SK-N-SH treated with all-trans-retinoic acid at 6 μM for 48 hours (cell line): ENCODE data around the gene KLF3.

ENCODE experiments used
- ATAC-seq: fragments of 200-7000 bp; cut with Tn5 transposase; 3 replicates; pipeline ENCODE4 v1.9.1; 2020; ENCODE audit warnings: mild to moderate bottlenecking, moderate library complexity
- BACH2 ChIP-seq: fragments of 250-450 bp; sonication (Bioruptor Pico); IDR thresholded peaks from 2 replicates; pipeline ENCODE4 v1.9.0; 2021; ENCODE audit warnings: mild to moderate bottlenecking, borderline replicate concordance
- CSDC2 ChIP-seq: fragments of 250-450 bp; sonication (Bioruptor Pico); IDR thresholded peaks from 2 replicates; pipeline ENCODE4 v1.5.0; 2020; ENCODE audit warnings: mild to moderate bottlenecking, moderate library complexity
- ESRRG ChIP-seq: fragments of 250-450 bp; sonication (Bioruptor Pico); IDR thresholded peaks from 2 replicates; pipeline ENCODE4 v1.6.1; 2021; ENCODE audit warnings: mild to moderate bottlenecking
- GLIS3 ChIP-seq: fragments of 250-450 bp; sonication (Bioruptor Pico); IDR thresholded peaks from 2 replicates; pipeline ENCODE4 v1.5.0; 2020; ENCODE audit warnings: mild to moderate bottlenecking, moderate library complexity
- ISL1 ChIP-seq: fragments of 250-450 bp; sonication (Bioruptor Pico); IDR thresholded peaks from 2 replicates; pipeline ENCODE4 v2.1.2; 2022; ENCODE audit warnings: mild to moderate bottlenecking, moderate library complexity
- OSR1 ChIP-seq: fragments of 250-450 bp; sonication (Bioruptor Pico); IDR thresholded peaks from 2 replicates; pipeline ENCODE4 v1.8.0; 2022; ENCODE audit warnings: moderate library complexity, mild to moderate bottlenecking, inconsistent platforms
- PPARA ChIP-seq: fragments of 250-450 bp; sonication (Bioruptor Pico); IDR thresholded peaks from 2 replicates; pipeline ENCODE4 v1.5.0; 2020; ENCODE audit warnings: mild to moderate bottlenecking, borderline replicate concordance
- RARB ChIP-seq: fragments of 250-450 bp; sonication (Bioruptor Pico); IDR thresholded peaks from 2 replicates; pipeline ENCODE4 v1.8.0; 2021; ENCODE audit warnings: mild to moderate bottlenecking, moderate library complexity
- SNAI2 ChIP-seq: fragments of 250-450 bp; sonication (Bioruptor Pico); IDR thresholded peaks from 2 replicates; pipeline ENCODE4 v1.5.0; 2020; ENCODE audit warnings: mild to moderate bottlenecking, moderate library complexity
- TCF4 ChIP-seq: fragments of 250-450 bp; sonication (Bioruptor Pico); IDR thresholded peaks from 2 replicates; pipeline ENCODE4 v1.8.0; 2021; ENCODE audit warnings: mild to moderate bottlenecking, moderate library complexity, borderline replicate concordance
- TOX ChIP-seq: fragments of 250-450 bp; sonication (Bioruptor Pico); IDR thresholded peaks from 2 replicates; pipeline ENCODE4 v1.8.0; 2021; ENCODE audit warnings: mild to moderate bottlenecking, moderate library complexity, borderline replicate concordance
- ZC3H10 ChIP-seq: fragments of 250-450 bp; sonication (Bioruptor Pico); IDR thresholded peaks from 2 replicates; pipeline ENCODE4 v1.5.1; 2021; ENCODE audit warnings: mild to moderate bottlenecking, moderate library complexity
- ZFP3 ChIP-seq: fragments of 250-450 bp; sonication (Bioruptor Pico); IDR thresholded peaks from 2 replicates; pipeline ENCODE4 v1.5.0; 2020; ENCODE audit warnings: mild to moderate bottlenecking, moderate library complexity
- ZFP30 ChIP-seq: fragments of 450-650 bp; formaldehyde crosslinking; IDR thresholded peaks from 2 replicates; pipeline ENCODE4 v1.5.0; 2022; ENCODE audit warnings: mild to moderate bottlenecking, moderate library complexity
- ZNF565 ChIP-seq: fragments of 450-650 bp; formaldehyde crosslinking; conservative IDR thresholded peaks from 2 replicates; pipeline ENCODE4 v1.5.0; 2020; ENCODE audit warnings: low read depth, mild to moderate bottlenecking, moderate library complexity
- ZNF70 ChIP-seq: fragments of 450-650 bp; formaldehyde crosslinking; IDR thresholded peaks from 2 replicates; pipeline ENCODE4 v1.5.0; 2020; ENCODE audit warnings: mild to moderate bottlenecking, moderate library complexity
- ZNF8 ChIP-seq: fragments of 450-650 bp; formaldehyde crosslinking; IDR thresholded peaks from 2 replicates; pipeline ENCODE4 v1.5.0; 2020; ENCODE audit warnings: mild to moderate bottlenecking, moderate library complexity
- TF ChIP-seq, protein P1 (sequence below): fragments of 250-450 bp; sonication (Bioruptor Pico); IDR thresholded peaks from 2 replicates; pipeline ENCODE4 v1.5.1; 2020; ENCODE audit warnings: low read depth, mild to moderate bottlenecking, moderate library complexity
- TF ChIP-seq, protein P2 (sequence below): fragments of 250-450 bp; sonication (Bioruptor Pico); IDR thresholded peaks from 2 replicates; pipeline ENCODE4 v1.5.1; 2021; ENCODE audit warnings: mild to moderate bottlenecking, moderate library complexity
- TF ChIP-seq, protein P3 (sequence below): fragments of 250-450 bp; sonication (Bioruptor Pico); IDR thresholded peaks from 2 replicates; pipeline ENCODE4 v1.8.0; 2020; ENCODE audit warnings: mild to moderate bottlenecking, moderate library complexity, borderline replicate concordance

KLF3 gene

DNA sequence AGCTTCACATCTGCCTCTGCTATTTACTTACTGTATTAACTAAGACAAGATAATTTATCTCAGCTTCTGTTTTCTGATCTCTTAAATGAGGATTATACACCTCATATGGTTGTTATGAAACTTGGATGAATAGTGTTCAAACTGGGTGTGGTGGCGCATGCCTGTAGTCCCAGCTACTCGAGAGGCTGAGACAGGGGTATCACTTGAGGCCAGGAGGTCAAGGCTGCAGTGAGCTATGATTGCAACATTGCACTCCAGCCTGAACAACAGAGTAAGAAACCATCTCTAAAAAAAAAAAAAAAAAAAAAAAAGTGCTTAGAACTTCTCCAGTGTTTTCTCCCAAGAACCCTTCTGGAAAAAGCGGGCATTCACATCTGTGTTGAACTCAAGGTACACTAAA is 19.8 kb upstream of the KLF3 start:
- ATAC-seq, result no peak
- no peak for TF ChIP-seq TOX (CRISPR knock-in tag)
- TF ChIP-seq TCF4 (CRISPR knock-in tag), result no peak
- TF ChIP-seq RARB (CRISPR knock-in tag), result no peak
- no peak for TF ChIP-seq ZFP3 (CRISPR knock-in tag)
- TF ChIP-seq ISL1 (CRISPR knock-in tag), result no peak
- TF ChIP-seq, protein P1, sequence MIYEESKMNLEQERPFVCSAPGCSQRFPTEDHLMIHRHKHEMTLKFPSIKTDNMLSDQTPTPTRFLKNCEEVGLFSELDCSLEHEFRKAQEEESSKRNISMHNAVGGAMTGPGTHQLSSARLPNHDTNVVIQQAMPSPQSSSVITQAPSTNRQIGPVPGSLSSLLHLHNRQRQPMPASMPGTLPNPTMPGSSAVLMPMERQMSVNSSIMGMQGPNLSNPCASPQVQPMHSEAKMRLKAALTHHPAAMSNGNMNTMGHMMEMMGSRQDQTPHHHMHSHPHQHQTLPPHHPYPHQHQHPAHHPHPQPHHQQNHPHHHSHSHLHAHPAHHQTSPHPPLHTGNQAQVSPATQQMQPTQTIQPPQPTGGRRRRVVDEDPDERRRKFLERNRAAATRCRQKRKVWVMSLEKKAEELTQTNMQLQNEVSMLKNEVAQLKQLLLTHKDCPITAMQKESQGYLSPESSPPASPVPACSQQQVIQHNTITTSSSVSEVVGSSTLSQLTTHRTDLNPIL, result no peak
- no peak for TF ChIP-seq ZNF70 (CRISPR knock-in tag)
- no peak for TF ChIP-seq PPARA

DNA sequence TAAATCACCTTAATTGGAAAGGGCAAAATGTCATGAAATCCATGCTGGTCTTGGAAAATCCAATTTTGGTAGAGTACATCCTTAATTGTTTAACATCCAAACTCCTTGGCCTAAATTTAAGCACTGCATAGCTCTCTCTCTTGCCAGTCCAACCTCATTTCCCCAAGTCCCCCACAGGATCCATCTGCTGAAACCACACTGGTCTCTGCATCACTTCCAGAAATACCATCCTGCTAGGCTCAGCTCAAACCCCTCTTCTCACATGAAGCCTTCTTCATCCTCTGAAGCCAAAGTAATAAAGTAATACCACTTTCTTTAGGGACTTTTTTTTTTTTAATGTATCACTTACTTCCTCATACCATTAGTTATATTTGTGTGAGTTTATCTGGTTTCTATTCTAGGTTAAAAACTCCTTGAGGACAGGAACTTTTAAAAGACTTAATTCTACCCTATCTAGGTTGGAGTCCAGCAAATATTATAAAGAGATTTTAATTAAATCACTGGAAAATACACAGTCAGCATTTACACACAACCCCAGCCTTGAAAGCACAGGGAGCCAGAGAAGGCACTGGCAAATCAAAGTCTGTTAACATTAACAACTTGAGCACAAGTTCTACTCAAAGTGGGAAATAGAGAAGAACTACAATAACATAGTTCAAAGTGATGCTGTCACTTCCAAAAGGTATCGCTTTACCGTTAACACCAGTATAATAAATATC is 16.7 kb upstream of the KLF3 start:
- no peak for ATAC-seq
- no peak for TF ChIP-seq PPARA
- no peak for TF ChIP-seq ESRRG (CRISPR knock-in tag)
- TF ChIP-seq CSDC2 (CRISPR knock-in tag), result no peak
- TF ChIP-seq BACH2 (CRISPR knock-in tag), result no peak
- TF ChIP-seq ZNF70 (CRISPR knock-in tag), result no peak
- TF ChIP-seq ZFP30 (CRISPR knock-in tag), result no peak
- TF ChIP-seq ZC3H10 (CRISPR knock-in tag), result no peak
- no peak for TF ChIP-seq ZNF565 (CRISPR knock-in tag)
- TF ChIP-seq GLIS3 (CRISPR knock-in tag), result no peak
- no peak for TF ChIP-seq OSR1 (CRISPR knock-in tag)

DNA sequence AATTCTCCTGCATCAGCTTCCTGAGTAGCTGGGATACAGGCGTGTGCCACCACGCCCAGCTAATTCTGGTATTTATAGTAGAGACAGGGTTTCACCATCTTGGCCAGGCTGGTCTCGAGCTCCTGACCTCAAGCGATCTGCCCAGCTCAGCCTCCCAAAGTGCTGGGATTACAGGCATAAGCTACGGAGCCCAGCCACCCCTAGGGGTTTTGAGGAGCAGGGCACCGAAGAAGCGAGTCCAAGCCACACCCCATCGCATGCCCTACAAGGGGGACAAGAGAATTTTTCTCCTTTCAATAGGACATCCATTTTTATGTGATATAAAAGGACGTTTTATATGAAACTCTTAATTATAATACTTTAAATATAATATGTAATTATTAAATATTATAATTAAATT is 13.9 kb upstream of the KLF3 start:
- TF ChIP-seq ZNF70 (CRISPR knock-in tag), result no peak
- TF ChIP-seq, protein P2, sequence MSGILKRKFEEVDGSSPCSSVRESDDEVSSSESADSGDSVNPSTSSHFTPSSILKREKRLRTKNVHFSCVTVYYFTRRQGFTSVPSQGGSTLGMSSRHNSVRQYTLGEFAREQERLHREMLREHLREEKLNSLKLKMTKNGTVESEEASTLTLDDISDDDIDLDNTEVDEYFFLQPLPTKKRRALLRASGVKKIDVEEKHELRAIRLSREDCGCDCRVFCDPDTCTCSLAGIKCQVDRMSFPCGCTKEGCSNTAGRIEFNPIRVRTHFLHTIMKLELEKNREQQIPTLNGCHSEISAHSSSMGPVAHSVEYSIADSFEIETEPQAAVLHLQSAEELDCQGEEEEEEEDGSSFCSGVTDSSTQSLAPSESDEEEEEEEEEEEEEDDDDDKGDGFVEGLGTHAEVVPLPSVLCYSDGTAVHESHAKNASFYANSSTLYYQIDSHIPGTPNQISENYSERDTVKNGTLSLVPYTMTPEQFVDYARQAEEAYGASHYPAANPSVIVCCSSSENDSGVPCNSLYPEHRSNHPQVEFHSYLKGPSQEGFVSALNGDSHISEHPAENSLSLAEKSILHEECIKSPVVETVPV, result no peak
- TF ChIP-seq BACH2 (CRISPR knock-in tag), result no peak
- no peak for TF ChIP-seq ZC3H10 (CRISPR knock-in tag)
- no peak for TF ChIP-seq GLIS3 (CRISPR knock-in tag)
- no peak for TF ChIP-seq ESRRG (CRISPR knock-in tag)
- no peak for TF ChIP-seq TCF4 (CRISPR knock-in tag)
- TF ChIP-seq PPARA, result no peak
- TF ChIP-seq OSR1 (CRISPR knock-in tag), result no peak
- TF ChIP-seq, protein P3, sequence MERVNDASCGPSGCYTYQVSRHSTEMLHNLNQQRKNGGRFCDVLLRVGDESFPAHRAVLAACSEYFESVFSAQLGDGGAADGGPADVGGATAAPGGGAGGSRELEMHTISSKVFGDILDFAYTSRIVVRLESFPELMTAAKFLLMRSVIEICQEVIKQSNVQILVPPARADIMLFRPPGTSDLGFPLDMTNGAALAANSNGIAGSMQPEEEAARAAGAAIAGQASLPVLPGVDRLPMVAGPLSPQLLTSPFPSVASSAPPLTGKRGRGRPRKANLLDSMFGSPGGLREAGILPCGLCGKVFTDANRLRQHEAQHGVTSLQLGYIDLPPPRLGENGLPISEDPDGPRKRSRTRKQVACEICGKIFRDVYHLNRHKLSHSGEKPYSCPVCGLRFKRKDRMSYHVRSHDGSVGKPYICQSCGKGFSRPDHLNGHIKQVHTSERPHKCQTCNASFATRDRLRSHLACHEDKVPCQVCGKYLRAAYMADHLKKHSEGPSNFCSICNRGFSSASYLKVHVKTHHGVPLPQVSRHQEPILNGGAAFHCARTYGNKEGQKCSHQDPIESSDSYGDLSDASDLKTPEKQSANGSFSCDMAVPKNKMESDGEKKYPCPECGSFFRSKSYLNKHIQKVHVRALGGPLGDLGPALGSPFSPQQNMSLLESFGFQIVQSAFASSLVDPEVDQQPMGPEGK (CRISPR knock-in tag), result no peak
- TF ChIP-seq ZFP30 (CRISPR knock-in tag), result no peak
- TF ChIP-seq ZNF565 (CRISPR knock-in tag), result no peak
- TF ChIP-seq CSDC2 (CRISPR knock-in tag), result no peak
- no peak for TF ChIP-seq ZFP3 (CRISPR knock-in tag)
- TF ChIP-seq SNAI2 (CRISPR knock-in tag), result no peak
- TF ChIP-seq, all 23 proteins: peak for 0
- ATAC-seq, result no peak

DNA sequence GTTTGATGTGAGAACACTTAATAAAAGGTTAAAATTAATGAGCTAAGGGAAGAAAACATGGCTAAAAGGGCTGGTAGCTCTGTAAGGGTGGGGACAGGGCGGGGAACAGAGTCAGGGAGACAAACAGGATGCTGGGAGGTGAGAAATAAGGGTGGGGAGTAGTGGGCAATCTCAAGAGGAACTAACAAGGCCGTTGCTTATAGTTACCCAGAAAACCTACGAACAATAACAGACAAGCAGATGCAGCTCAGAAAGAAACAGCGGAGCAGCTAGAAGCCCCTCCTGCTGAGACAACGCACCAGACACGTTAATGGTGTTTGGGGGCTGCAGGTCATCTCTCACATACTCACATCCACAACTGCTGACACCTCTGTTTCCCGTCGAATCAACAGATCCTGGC is 9.7 kb upstream of the KLF3 start:
- TF ChIP-seq, protein P1, result no peak
- TF ChIP-seq ZC3H10 (CRISPR knock-in tag), result no peak
- TF ChIP-seq ZNF565 (CRISPR knock-in tag), result no peak
- TF ChIP-seq ESRRG (CRISPR knock-in tag), result no peak
- TF ChIP-seq, protein P3 (CRISPR knock-in tag), result no peak
- TF ChIP-seq SNAI2 (CRISPR knock-in tag), result no peak
- no peak for TF ChIP-seq ZFP3 (CRISPR knock-in tag)
- TF ChIP-seq ZNF8, result no peak
- no peak for TF ChIP-seq OSR1 (CRISPR knock-in tag)
- ATAC-seq, result no peak
